Cardiac fibroblast (primary cell): ENCODE measurements around the gene PER3.

Experiments
- DNase-seq, 2 donors: peaks; one replicate each; pipeline versions ENCODE4 v3.0.0 to v3.0.0-alpha.2; 2010; ENCODE audit warnings: low read depth in 2 of 2
- H3K4me3 ChIP-seq, 2 donors: replicated peaks in 1 of 2; 1 replicate in 1 of 2; 2 replicates in 1 of 2; pipeline ENCODE4 v1.5.1; 2011; ENCODE audit warnings: low read depth in 2 of 2, low read length in 2 of 2, mild to moderate bottlenecking in 2 of 2, moderate library complexity in 1 of 2
- TF ChIP-seq, protein P1 (sequence below): IDR thresholded peaks from one replicate; pipeline ENCODE4 v1.5.1; 2011; ENCODE audit warnings: low read depth, mild to moderate bottlenecking, low read length, inconsistent platforms

Gene PER3

DNA sequence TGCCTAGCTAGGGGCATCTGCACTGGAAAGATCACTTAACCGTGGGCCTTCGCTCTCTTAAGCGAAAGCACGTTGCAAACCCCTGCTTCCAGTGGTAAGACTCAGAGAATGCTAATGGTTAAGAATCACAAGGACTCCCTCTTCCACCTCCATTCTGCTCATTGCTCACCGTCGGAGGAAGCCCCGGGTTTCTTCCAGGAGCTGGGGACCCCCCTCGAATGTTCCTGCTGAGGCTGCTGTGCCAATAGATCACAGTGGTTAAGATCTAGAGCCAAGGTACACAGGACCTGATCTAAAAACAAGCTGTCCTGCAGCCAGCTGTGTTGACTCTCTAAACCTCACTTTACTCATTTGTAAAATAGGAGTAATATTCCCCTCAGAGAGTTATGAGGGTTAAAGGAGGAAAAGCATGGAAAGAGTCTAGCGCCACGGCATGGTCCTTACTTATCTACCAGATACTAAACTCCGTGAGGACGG lies 12.2 kb upstream of the PER3 start:
- TF ChIP-seq, protein P1, sequence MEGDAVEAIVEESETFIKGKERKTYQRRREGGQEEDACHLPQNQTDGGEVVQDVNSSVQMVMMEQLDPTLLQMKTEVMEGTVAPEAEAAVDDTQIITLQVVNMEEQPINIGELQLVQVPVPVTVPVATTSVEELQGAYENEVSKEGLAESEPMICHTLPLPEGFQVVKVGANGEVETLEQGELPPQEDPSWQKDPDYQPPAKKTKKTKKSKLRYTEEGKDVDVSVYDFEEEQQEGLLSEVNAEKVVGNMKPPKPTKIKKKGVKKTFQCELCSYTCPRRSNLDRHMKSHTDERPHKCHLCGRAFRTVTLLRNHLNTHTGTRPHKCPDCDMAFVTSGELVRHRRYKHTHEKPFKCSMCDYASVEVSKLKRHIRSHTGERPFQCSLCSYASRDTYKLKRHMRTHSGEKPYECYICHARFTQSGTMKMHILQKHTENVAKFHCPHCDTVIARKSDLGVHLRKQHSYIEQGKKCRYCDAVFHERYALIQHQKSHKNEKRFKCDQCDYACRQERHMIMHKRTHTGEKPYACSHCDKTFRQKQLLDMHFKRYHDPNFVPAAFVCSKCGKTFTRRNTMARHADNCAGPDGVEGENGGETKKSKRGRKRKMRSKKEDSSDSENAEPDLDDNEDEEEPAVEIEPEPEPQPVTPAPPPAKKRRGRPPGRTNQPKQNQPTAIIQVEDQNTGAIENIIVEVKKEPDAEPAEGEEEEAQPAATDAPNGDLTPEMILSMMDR = no peak
- peak overlapping the region; percentile 80 to 92 for H3K4me3 ChIP-seq
- DNase-seq = peak; percentile 2 to 9

DNA sequence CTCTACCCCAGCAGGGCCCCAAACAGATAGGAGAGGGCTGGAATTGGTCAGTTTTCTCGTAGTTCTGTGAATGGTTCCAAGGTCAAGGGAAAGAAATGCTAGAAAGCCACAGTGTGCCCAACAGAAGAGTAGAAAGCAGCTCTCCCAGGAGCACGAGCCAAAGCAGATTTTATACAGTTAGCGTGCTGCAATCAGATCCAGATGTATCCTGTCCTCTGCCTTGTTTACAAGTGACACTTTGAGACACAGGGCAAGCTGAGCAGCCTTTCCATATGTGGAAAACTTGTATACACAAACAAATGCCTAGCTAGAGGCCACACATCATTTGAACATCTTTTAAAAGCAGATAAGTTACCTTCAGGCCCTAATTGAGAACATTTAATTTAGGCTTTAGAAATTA lies 6.5 kb upstream of the PER3 start:
- TF ChIP-seq, protein P1 = no peak
- DNase-seq = no peak
- H3K4me3 ChIP-seq = no peak overlapping the region

DNA sequence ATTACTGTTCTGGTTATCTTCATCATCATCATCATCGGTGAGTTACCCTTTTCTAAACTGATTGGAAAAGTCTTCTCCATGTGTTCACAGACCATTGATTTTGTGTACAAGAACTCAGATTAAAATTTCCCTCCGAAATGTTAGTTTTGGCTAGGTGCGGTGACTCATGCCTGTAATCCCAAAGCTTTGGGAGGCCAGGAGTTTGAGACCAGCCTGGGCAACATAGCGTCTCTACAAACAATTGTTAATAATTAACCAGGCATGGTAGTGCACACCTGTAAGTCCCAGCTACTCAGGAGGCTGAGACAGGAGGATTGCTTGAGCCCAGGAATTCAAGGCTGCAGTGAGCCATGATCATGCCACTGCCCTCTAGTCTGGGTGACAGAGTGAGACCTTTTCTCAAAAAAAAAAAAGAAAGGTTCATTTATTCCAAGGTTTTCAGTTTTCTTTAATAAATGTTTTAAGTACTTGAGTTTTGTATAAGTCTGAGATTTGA lies 5.9 kb upstream of the PER3 start:
- TF ChIP-seq, protein P1 = no peak
- no peak overlapping the region for H3K4me3 ChIP-seq

DNA sequence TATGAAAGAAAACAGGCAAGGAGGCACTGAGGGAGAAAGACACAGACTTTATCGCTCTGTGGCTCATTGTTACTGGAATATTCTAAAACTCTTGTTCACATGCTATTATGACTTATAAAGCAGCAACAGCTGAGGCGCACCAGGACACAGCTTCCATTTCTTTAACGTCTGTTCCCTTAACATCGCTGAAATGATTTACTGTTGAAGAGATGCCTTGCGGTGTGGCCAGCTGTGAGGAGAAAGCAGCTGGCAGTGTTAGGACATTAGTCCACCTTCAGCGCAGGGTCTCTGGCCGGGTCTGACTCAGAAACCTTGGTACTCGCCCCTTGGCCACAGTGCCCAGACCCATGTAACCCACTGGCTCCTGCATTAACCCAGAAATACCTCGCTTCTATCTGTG lies 3.1 kb upstream of the PER3 start:
- no peak overlapping the region for H3K4me3 ChIP-seq
- DNase-seq = no peak
- TF ChIP-seq, protein P1 = no peak

More for the DNA sequence above, 5.9 kb upstream of the PER3 start:
- DNase-seq = no peak

DNA sequence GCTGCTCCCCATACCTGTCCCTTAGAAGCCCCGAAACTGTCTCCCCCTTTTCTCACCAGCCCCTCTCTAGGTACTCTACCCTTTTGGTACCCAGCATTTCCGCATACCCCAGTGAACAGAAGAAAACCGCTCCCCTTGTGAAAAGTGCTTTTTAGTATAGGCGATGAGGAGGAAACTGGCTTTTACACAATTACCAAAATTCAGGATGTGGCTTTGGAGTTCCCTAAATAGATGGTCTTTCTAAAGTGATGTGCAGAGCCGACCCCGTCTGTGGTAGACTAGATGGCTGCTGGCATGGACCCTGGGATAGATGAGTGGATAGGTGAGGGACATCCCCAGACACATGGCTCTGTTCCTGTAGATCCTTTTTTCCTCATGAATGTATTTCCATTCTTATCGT lies 2.6 kb upstream of the PER3 start:
- DNase-seq = no peak
- no peak overlapping the region for H3K4me3 ChIP-seq
- TF ChIP-seq, protein P1 = no peak

DNA sequence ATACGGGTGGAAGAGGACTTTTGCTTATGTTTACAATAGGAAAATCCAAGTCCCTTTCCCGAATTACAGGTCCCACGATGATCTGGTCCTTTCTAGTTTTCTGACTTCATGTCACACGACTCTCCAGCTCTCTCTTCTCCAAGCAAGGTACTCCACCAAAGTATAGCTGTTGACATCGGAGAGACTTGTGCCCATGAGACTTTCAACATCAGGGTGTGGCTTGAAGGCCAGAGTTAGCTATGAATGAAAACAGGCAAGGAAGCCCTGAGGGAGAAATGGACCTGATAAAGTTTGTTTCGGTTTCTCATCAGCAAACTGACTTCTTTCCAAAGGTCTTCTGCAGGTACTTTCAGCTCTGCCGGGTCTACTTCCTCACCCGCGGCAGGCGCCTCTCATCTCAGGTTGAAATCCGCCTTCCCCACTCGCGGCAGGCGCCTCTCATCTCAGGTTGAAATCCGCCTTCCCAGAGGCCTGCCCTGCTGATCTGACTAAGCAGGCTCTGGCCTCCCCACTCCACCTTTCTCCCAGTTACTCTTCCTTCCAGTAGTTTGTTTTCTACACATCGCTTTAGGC lies 2.1 kb upstream of the PER3 start:
- TF ChIP-seq, protein P1 = no peak
- H3K4me3 ChIP-seq = no peak overlapping the region
- DNase-seq = no peak
